Measurements from ENCODE around the gene TMCC1.

DNA sequence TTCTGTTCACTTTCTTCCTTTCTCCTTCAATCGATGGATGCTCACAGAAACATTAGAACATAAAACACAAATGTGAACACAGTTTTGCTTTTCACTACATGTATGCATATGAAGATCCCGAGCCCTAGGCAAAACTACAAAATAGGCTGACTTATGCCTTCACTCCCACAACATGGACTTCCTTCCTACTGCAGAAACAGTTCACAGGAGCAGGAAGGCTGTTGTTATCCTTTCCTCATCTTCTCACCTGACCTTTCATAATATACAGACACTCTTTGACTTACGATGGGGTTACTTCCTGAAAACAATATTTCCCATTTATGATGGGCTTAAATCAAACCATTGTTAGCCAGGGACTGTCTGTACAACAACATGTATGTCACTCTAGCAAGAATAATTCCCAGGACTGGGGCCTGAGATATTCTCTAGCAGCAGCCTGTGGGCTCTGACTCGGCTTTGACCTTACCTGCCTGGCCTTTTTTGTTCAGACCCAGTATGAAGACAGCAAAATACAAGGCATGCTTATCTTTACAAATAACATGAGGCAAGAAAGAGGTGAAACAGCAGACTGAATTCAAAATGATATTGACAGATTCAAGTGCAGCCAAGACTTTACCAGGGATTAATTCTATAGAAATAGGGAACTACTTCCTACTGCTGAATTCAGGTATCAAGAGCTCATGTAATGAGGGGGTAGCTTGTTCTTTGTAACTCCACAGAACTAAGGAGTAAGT is 235.2 kb downstream of the TMCC1 start:
- TF ChIP-seq POLR2A (IDR thresholded peaks at IDR 0.05) = no peak
- TF ChIP-seq, protein P1, sequence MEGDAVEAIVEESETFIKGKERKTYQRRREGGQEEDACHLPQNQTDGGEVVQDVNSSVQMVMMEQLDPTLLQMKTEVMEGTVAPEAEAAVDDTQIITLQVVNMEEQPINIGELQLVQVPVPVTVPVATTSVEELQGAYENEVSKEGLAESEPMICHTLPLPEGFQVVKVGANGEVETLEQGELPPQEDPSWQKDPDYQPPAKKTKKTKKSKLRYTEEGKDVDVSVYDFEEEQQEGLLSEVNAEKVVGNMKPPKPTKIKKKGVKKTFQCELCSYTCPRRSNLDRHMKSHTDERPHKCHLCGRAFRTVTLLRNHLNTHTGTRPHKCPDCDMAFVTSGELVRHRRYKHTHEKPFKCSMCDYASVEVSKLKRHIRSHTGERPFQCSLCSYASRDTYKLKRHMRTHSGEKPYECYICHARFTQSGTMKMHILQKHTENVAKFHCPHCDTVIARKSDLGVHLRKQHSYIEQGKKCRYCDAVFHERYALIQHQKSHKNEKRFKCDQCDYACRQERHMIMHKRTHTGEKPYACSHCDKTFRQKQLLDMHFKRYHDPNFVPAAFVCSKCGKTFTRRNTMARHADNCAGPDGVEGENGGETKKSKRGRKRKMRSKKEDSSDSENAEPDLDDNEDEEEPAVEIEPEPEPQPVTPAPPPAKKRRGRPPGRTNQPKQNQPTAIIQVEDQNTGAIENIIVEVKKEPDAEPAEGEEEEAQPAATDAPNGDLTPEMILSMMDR (IDR thresholded peaks at IDR 0.05) = no peak
